Mesenchymal stem cell (in vitro differentiated cells and primary cell): Measurements from ENCODE around the gene TBC1D10A.

Experiments
- DNase-seq: peaks from one replicate; pipeline ENCODE4 v3.0.0-alpha.2; 2013
- H2AFZ ChIP-seq: one replicate; pipeline ENCODE4 v1.6.1; 2013; ENCODE audit warnings: low read depth, mild to moderate bottlenecking, control low read depth, inconsistent platforms, low read length, moderate library complexity
- H2AK5ac ChIP-seq: 2 replicates; pipeline ENCODE4 v1.6.1; 2013; ENCODE audit warnings: low read length, moderate library complexity, mild to moderate bottlenecking, inconsistent platforms; ENCODE audit not compliant: severe bottlenecking
- H2BK120ac ChIP-seq: one replicate; pipeline ENCODE4 v1.6.1; 2013; ENCODE audit warnings: low read depth, mild to moderate bottlenecking, inconsistent platforms, low read length, moderate library complexity
- H2BK12ac ChIP-seq, 2 experiments: one replicate each; pipeline ENCODE4 v1.6.1; 2013; ENCODE audit warnings: inconsistent platforms in 2 of 2, low read length in 2 of 2, mild to moderate bottlenecking in 2 of 2, moderate library complexity in 2 of 2, control low read depth in 1 of 2
- H2BK15ac ChIP-seq: one replicate; pipeline ENCODE4 v1.6.1; 2013; ENCODE audit warnings: mild to moderate bottlenecking, low read depth, inconsistent platforms; ENCODE audit not compliant: poor library complexity, severe bottlenecking
- H2BK5ac ChIP-seq: 2 replicates; pipeline ENCODE4 v1.6.1; 2013; ENCODE audit warnings: low read depth, mild to moderate bottlenecking, low read length, control low read depth, inconsistent platforms; ENCODE audit not compliant: poor library complexity, severe bottlenecking
- H3K14ac ChIP-seq, 2 experiments: one replicate each; pipeline ENCODE4 v1.6.1; 2013; ENCODE audit warnings: inconsistent platforms in 2 of 2, low read length in 2 of 2, control low read depth in 1 of 2, mild to moderate bottlenecking in 1 of 2, moderate library complexity in 1 of 2
- H3K18ac ChIP-seq, 2 experiments: one replicate each; pipeline ENCODE4 v1.6.1; 2013; ENCODE audit warnings: inconsistent platforms in 2 of 2, low read length in 2 of 2, control low read depth in 1 of 2, low read depth in 1 of 2, mild to moderate bottlenecking in 1 of 2
- H3K23ac ChIP-seq, 2 experiments: one replicate each; pipeline ENCODE4 v1.6.1; 2013; ENCODE audit warnings: inconsistent platforms in 2 of 2, low read length in 2 of 2, mild to moderate bottlenecking in 2 of 2, moderate library complexity in 2 of 2, control low read depth in 1 of 2
- H3K27ac ChIP-seq: 2 replicates; pipeline ENCODE4 v1.5.1; 2013; ENCODE audit warnings: mild to moderate bottlenecking, moderate library complexity, low read length, control low read depth, inconsistent platforms; ENCODE audit not compliant: poor library complexity, severe bottlenecking
- H3K27me3 ChIP-seq, 2 experiments: 2 replicates each; pipeline versions ENCODE4 v1.6.1 to v1.7.0; 2013; ENCODE audit warnings: low read length in 2 of 2, mild to moderate bottlenecking in 2 of 2, moderate library complexity in 2 of 2, control low read depth in 1 of 2, inconsistent platforms in 1 of 2; ENCODE audit not compliant: control insufficient read depth in 1 of 2, insufficient read depth in 1 of 2
- H3K36me3 ChIP-seq, 2 experiments: 2 replicates each; pipeline versions ENCODE4 v1.6.1 to v1.7.0; 2013; ENCODE audit warnings: low read length in 2 of 2, control low read depth in 1 of 2, inconsistent platforms in 1 of 2, low read depth in 1 of 2, mild to moderate bottlenecking in 1 of 2; ENCODE audit not compliant: insufficient read depth in 2 of 2, control insufficient read depth in 1 of 2
- H3K4ac ChIP-seq, 2 experiments: one replicate each; pipeline ENCODE4 v1.6.1; 2013; ENCODE audit warnings: inconsistent platforms in 2 of 2, low read length in 2 of 2, mild to moderate bottlenecking in 2 of 2, moderate library complexity in 2 of 2, control low read depth in 1 of 2, low read depth in 1 of 2
- H3K4me1 ChIP-seq: 2 replicates; pipeline ENCODE4 v1.6.1; 2013; ENCODE audit warnings: low read depth, low read length, control low read depth; ENCODE audit not compliant: control insufficient read depth, insufficient read depth
- H3K4me2 ChIP-seq: 2 replicates; pipeline ENCODE4 v1.6.1; 2013; ENCODE audit warnings: low read length, mild to moderate bottlenecking, inconsistent platforms; ENCODE audit not compliant: poor library complexity, severe bottlenecking
- H3K4me3 ChIP-seq, 2 experiments: 2 replicates each; pipeline versions ENCODE4 v1.5.1 to v1.7.0; 2013; ENCODE audit warnings: low read length in 2 of 2, mild to moderate bottlenecking in 2 of 2, control low read depth in 1 of 2, low read depth in 1 of 2; ENCODE audit not compliant: insufficient read depth in 1 of 2
- H3K79me1 ChIP-seq: replicated peaks from 2 replicates; pipeline ENCODE4 v1.6.1; 2013; ENCODE audit warnings: mild to moderate bottlenecking, control low read depth, low read length, inconsistent platforms; ENCODE audit not compliant: poor library complexity, severe bottlenecking
- H3K9ac ChIP-seq: 2 replicates; pipeline ENCODE4 v1.7.0; 2013; ENCODE audit warnings: mild to moderate bottlenecking, low read length, moderate library complexity
- H3K9me3 ChIP-seq: 2 replicates; pipeline ENCODE4 v1.7.0; 2013; ENCODE audit warnings: mild to moderate bottlenecking, low read length; ENCODE audit not compliant: control insufficient read depth
- H4K8ac ChIP-seq: one replicate; pipeline ENCODE4 v1.6.1; 2013; ENCODE audit warnings: inconsistent platforms, mild to moderate bottlenecking, low read length, moderate library complexity
- H4K91ac ChIP-seq: one replicate; pipeline ENCODE4 v1.6.1; 2013; ENCODE audit warnings: mild to moderate bottlenecking, low read length, inconsistent platforms
- WGBS: methylation state at CpG from one replicate; pipeline ENCODE4 v1.1.7; 2013; ENCODE audit warnings: mixed read lengths; 5-methylcytosine and 5-hydroxymethylcytosine counted together

The TBC1D10A gene

DNA sequence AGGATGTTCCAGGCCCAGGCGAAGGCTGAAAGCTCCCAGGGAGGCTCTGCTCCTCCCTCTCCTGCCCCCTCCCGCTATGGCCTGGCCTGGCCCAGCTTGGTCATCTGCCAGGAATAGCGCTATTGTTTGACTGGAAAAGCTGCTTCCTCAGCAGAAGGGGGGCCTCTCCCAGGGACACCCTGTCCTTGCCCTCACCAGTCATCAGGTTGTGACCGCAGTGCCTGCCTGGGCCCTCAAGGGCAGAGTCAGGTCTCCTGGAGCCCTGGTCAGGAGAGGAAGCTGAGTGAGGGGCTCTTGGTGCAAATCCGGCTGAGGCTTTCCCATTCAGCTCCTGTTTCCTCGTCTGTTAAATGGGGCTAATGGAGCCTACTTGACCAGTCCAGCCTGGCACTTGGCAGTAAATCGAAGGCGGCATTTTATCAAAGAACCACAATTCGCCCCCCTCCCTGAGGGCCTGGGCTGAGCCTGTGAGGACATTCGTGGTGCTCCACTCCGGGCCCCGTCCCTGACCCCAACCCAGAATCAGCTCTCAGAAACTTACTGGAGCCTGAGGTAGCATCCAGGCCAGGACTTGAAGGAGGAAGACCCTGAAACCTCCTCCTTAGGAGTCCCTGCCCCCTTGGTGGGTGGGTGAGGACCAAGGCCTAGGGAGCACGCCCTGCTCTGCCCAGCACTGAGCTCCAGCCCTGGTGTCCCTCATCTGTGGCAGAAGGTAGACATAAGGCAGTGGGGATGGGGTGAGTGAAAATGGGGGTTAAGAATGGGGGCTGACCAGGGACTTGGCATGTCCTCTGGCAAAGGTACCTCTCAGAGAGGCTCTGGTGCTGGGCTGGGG is 35.5 kb downstream of the TBC1D10A start:
- Histone ChIP-seq H3K23ac (no peak overlapping the region), H2AK5ac (peak overlapping the region; percentile 23), H2BK120ac (no peak overlapping the region), H2AFZ (no peak overlapping the region), H3K27ac (peak overlapping the region; percentile 31), H3K4me2 (no peak overlapping the region), H3K4ac (peak overlapping the region in 1 of 2 experiments; percentile 42), H3K14ac (peak overlapping the region in 1 of 2 experiments; percentile 29), H4K91ac (peak overlapping the region; percentile 52), H3K9me3 (no peaks in the 10 kb centered on the region), H3K4me3 (no peak overlapping the region), H3K4me1 (peaks cover 30% of the 10 kb centered on the region), H2BK15ac (no peak overlapping the region), H3K27me3 (no peaks in the 10 kb centered on the region), H3K18ac (no peak overlapping the region), H2BK12ac (no peak overlapping the region), H4K8ac (no peak overlapping the region), H2BK5ac (no peak overlapping the region), H3K36me3 (peaks cover 52 to 65% of the 10 kb centered on the region in 2 experiments), H3K79me1 (peaks cover 24% of the 10 kb centered on the region), H3K9ac (peak overlapping the region; percentile 83)
- 78% methylated on average over 13 of the region's 13 CpGs for WGBS
- peak; percentile 66 for DNase-seq

DNA sequence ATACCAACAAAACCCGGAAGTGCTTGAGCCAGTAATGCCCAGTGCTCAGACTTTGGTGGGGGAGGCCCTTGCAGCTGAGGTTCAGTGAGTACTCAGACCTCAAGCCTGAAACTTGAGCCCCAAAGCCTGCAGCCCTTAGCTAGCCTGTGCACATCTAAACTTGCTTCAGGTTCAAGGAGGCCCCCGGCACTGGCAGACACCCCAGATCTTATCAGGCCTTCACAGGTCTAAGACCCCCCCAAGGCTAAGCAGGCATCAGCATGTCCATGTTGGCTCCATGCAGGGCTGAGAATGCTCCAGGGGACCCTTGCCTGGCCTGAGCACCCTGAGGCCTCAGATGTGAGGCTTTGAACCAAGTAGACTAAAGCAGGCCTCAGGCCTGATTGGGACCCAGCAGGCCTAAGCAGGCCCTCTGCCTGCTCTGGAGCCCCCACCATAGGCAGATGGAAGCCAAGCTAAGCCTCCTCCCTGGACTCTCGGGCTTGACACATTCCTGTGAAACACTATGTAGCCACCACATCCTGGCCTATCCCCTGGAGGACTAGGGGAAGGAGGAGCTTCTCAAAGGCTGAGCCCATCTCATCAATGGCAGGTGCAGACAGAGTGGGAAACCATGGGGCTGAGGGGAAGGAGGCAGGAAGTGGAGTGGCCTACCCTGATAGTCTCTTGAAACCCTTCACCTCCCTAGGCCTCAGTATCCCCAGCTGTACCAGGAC is 36.2 kb downstream of the TBC1D10A start:
- peaks cover 35% of the 10 kb centered on the region for H3K4me1 ChIP-seq
- no peak overlapping the region for H3K14ac ChIP-seq
- H3K27ac ChIP-seq = peak overlapping the region; percentile 31
- H3K23ac ChIP-seq = no peak overlapping the region
- WGBS = 66% methylated on average over 2 of the region's 3 CpGs
- H2AK5ac ChIP-seq = peak overlapping the region; percentile 43
- peaks cover 52 to 65% of the 10 kb centered on the region in 2 experiments for H3K36me3 ChIP-seq
- peak overlapping the region; percentile 83 for H3K9ac ChIP-seq
- no peak overlapping the region for H2BK120ac ChIP-seq
- H3K4ac ChIP-seq = peak overlapping the region in 1 of 2 experiments; percentile 13
- H2BK5ac ChIP-seq = no peak overlapping the region
- H4K91ac ChIP-seq = peak overlapping the region; percentile 56
- H3K9me3 ChIP-seq = no peaks in the 10 kb centered on the region
- H3K4me2 ChIP-seq = no peak overlapping the region
- peaks cover 20% of the 10 kb centered on the region for H3K79me1 ChIP-seq
- DNase-seq = peak; percentile 69
- H3K4me3 ChIP-seq = peak overlapping the region in 1 of 2 experiments; percentile 81
- peak overlapping the region; percentile 12 for H2BK15ac ChIP-seq
- H2BK12ac ChIP-seq = peak overlapping the region in 1 of 2 experiments; percentile 2
- H3K18ac ChIP-seq = peak overlapping the region; percentile 40 to 41
- H3K27me3 ChIP-seq = no peaks in the 10 kb centered on the region
- no peak overlapping the region for H2AFZ ChIP-seq
- H4K8ac ChIP-seq = peak overlapping the region; percentile 62

DNA sequence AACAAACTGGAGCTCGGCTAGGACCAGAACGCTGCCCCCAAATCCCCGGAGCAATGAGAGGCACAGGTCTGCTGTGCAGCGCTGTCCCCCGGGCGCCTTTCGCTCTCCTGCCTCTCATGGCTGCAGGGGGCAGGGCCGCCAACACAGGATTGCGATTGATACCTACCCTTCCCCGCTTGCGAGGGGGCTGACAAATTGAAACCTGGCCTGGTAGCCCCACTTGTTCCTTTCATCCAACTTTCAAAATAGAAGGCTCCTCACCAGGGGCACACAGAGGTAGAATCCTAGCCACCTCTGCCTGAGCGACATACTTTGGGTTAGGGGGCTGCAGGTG is 36.8 kb downstream of the TBC1D10A start:
- Histone ChIP-seq H3K23ac (no peak overlapping the region), H2BK5ac (no peak overlapping the region), H4K8ac (no peak overlapping the region), H3K4me3 (peak overlapping the region; percentile 11 to 81), H2BK120ac (no peak overlapping the region), H2AFZ (no peak overlapping the region), H2AK5ac (no peak overlapping the region), H3K4ac (no peak overlapping the region), H3K4me2 (peak overlapping the region; percentile 54), H3K14ac (no peak overlapping the region), H2BK12ac (no peak overlapping the region), H4K91ac (no peak overlapping the region), H3K18ac (no peak overlapping the region), H3K9me3 (no peaks in the 10 kb centered on the region), H3K4me1 (peaks cover 36% of the 10 kb centered on the region), H2BK15ac (no peak overlapping the region), H3K9ac (peak overlapping the region; percentile 83), H3K27ac (peak overlapping the region; percentile 31), H3K36me3 (peaks cover 52 to 65% of the 10 kb centered on the region in 2 experiments), H3K27me3 (no peaks in the 10 kb centered on the region), H3K79me1 (peaks cover 20% of the 10 kb centered on the region)
- DNase-seq = no peak
- 12% methylated on average over 12 of the region's 12 CpGs for WGBS
